ENCODE results near the gene FMO4.

FMO4 gene

DNA sequence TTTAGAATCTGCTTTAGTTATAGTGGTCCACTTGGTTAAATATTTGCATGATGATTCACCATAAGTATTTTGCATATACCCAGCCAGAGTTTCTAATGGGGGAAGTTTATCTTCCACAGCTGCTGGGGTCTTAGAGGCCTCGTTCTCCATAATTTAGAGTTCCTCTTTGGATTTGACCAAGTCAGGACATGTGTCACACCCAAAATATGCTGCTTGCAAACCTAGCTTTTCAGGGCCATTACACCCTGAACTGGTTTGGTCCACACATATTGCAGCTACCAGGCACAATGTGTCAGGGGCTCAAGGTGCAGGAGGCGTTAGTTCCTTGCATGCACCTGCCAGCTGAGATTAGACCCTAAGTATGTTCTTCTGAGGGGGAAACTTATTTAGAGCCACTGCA, 17.1 kb upstream of the FMO4 start:
- Histone ChIP-seq H3K27me3 (ENCODE audit: control insufficient read depth, insufficient read depth, low read length) (no peaks in the 10 kb centered on the region), H3K4me2 (ENCODE audit: low read length) (no peak overlapping the region), H3K4me3 (ENCODE audit: low read depth, low read length) (no peak overlapping the region), H3K27ac (no peak overlapping the region), H3K79me2 (no peaks in the 10 kb centered on the region), H2AFZ (no peak overlapping the region), H3K9ac (no peak overlapping the region), H3K4me1 (no peaks in the 10 kb centered on the region), H3K36me3 (ENCODE audit: control insufficient read depth, insufficient read depth, low read length) (no peaks in the 10 kb centered on the region), H3K9me3 (ENCODE audit: control insufficient read depth, low read length) (no peaks in the 10 kb centered on the region)
- TF ChIP-seq, protein P1, sequence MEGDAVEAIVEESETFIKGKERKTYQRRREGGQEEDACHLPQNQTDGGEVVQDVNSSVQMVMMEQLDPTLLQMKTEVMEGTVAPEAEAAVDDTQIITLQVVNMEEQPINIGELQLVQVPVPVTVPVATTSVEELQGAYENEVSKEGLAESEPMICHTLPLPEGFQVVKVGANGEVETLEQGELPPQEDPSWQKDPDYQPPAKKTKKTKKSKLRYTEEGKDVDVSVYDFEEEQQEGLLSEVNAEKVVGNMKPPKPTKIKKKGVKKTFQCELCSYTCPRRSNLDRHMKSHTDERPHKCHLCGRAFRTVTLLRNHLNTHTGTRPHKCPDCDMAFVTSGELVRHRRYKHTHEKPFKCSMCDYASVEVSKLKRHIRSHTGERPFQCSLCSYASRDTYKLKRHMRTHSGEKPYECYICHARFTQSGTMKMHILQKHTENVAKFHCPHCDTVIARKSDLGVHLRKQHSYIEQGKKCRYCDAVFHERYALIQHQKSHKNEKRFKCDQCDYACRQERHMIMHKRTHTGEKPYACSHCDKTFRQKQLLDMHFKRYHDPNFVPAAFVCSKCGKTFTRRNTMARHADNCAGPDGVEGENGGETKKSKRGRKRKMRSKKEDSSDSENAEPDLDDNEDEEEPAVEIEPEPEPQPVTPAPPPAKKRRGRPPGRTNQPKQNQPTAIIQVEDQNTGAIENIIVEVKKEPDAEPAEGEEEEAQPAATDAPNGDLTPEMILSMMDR (IDR thresholded peaks at IDR 0.05), result no peak

DNA sequence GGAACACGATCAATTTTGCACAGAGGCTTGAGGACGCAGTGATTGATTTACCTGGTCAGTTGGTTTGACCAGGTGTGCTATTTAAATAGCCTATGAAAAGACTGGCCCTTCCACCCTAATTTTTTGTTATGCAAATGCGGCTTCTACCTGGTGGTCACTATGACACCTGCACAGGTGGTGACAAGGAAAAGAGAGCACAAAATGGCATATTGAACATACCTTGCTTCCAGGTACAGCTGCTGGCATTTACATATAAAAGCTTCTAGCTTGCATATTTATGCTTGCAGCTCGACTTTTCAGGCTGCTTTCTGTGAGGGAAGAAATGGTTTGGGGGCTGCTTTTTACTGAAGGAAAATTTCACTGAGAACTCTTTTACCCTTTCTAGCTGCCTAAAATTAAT, 15.3 kb upstream of the FMO4 start:
- no peaks in the 10 kb centered on the region for H3K4me1 ChIP-seq
- no peaks in the 10 kb centered on the region for H3K36me3 ChIP-seq (ENCODE audit: control insufficient read depth, insufficient read depth, low read length)
- no peak overlapping the region for H3K27ac ChIP-seq
- H3K4me3 ChIP-seq (ENCODE audit: low read depth, low read length), result no peak overlapping the region
- TF ChIP-seq, protein P1 (IDR thresholded peaks at IDR 0.05), result no peak
- no peak overlapping the region for H3K4me2 ChIP-seq (ENCODE audit: low read length)
- H3K9ac ChIP-seq, result no peak overlapping the region
- H3K27me3 ChIP-seq (ENCODE audit: control insufficient read depth, insufficient read depth, low read length), result no peaks in the 10 kb centered on the region
- no peaks in the 10 kb centered on the region for H3K79me2 ChIP-seq
- no peak overlapping the region for H2AFZ ChIP-seq
- H3K9me3 ChIP-seq (ENCODE audit: control insufficient read depth, low read length), result no peaks in the 10 kb centered on the region

DNA sequence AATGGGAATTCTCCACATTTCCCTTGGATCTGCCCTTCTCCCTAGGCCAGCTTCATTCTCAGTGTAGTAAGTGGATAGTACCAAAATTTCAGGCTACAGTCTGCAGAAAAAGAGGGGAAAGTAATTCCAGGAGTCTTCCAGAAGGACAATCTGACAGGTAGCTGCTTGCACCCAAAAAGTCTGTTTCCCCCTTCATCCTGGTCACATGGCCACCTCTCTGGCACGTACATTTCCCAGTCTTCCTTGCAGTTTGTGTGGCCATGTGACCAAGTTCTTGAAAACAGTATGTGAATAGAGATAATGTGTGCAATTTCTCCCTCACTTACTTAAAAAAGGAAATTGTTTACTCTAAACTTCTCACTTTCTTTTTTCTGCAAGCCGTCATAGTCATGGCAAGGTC, 14.6 kb upstream of the FMO4 start:
- TF ChIP-seq, protein P1 (IDR thresholded peaks at IDR 0.05), result no peak
- H3K27me3 ChIP-seq (ENCODE audit: control insufficient read depth, insufficient read depth, low read length), result no peaks in the 10 kb centered on the region
- H3K4me2 ChIP-seq (ENCODE audit: low read length), result no peak overlapping the region
- H3K9me3 ChIP-seq (ENCODE audit: control insufficient read depth, low read length), result no peaks in the 10 kb centered on the region
- no peak overlapping the region for H3K9ac ChIP-seq
- H2AFZ ChIP-seq, result no peak overlapping the region
- no peak overlapping the region for H3K27ac ChIP-seq
- H3K79me2 ChIP-seq, result no peaks in the 10 kb centered on the region
- no peak overlapping the region for H3K4me3 ChIP-seq (ENCODE audit: low read depth, low read length)
- no peaks in the 10 kb centered on the region for H3K4me1 ChIP-seq
- no peaks in the 10 kb centered on the region for H3K36me3 ChIP-seq (ENCODE audit: control insufficient read depth, insufficient read depth, low read length)

DNA sequence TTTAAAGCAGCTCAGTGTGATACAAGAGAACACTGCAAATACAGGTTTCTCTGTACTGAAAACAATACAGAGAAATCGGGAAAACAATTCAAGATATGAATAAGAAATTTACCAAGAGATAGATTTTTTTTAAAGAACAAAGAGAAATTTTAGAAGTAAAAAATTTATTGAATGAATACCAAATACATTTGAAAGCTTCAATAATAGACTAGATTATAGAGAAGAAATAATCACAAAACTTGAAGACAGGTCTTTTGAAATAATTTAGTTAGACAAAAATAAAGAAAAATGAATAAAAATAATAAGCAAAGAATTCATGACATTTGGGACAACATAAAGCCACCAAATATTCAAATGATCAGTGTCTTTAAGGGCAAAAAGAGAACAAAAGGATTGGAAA, 13.6 kb upstream of the FMO4 start:
- H3K36me3 ChIP-seq (ENCODE audit: control insufficient read depth, insufficient read depth, low read length), result no peaks in the 10 kb centered on the region
- no peaks in the 10 kb centered on the region for H3K27me3 ChIP-seq (ENCODE audit: control insufficient read depth, insufficient read depth, low read length)
- H3K9me3 ChIP-seq (ENCODE audit: control insufficient read depth, low read length), result no peaks in the 10 kb centered on the region
- no peak overlapping the region for H3K4me2 ChIP-seq (ENCODE audit: low read length)
- no peaks in the 10 kb centered on the region for H3K4me1 ChIP-seq
- no peaks in the 10 kb centered on the region for H3K79me2 ChIP-seq
- no peak overlapping the region for H3K4me3 ChIP-seq (ENCODE audit: low read depth, low read length)
- TF ChIP-seq, protein P1 (IDR thresholded peaks at IDR 0.05), result no peak
- H3K9ac ChIP-seq, result no peak overlapping the region
- no peak overlapping the region for H2AFZ ChIP-seq
- H3K27ac ChIP-seq, result no peak overlapping the region

DNA sequence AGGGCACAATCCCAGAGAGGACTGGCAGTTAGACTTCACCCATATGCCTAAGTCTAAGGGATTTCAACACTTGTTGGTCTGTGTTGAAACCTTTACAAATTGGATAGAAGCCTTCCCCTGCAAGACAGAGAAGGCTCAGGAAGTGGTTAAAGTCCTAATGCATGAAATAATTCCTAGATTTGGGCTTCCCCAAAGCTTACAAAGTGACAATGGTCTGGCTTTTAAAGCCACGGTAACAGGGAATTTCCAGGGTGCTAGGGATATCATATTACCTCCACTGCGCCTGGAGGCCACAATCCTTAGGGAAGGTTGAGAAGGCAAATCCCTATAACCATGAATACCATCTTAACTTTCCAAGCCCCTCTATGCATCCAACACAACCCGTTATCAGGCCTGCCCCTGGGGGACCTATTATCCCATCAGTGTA, 3.3 kb upstream of the FMO4 start:
- Histone ChIP-seq H3K79me2 (no peaks in the 10 kb centered on the region), H3K9ac (no peak overlapping the region), H3K9me3 (ENCODE audit: control insufficient read depth, low read length) (no peaks in the 10 kb centered on the region), H3K4me3 (ENCODE audit: low read depth, low read length) (no peak overlapping the region), H3K4me1 (no peaks in the 10 kb centered on the region), H3K36me3 (ENCODE audit: control insufficient read depth, insufficient read depth, low read length) (no peaks in the 10 kb centered on the region), H2AFZ (no peak overlapping the region), H3K27me3 (ENCODE audit: control insufficient read depth, insufficient read depth, low read length) (no peaks in the 10 kb centered on the region), H3K4me2 (ENCODE audit: low read length) (no peak overlapping the region), H3K27ac (no peak overlapping the region)
- TF ChIP-seq, protein P1 (IDR thresholded peaks at IDR 0.05), result no peak

Measured in parathyroid adenoma (tissue), 2 donors.